Sigmoid colon (tissue), 7 donors: ENCODE data around the gene PRRG4. TPM values are rescaled to one million over a fixed set of nuclear protein-coding genes. Genes with fewer than 3 reads are reported as not detected.
A peak's percentile ranks its signal among the peaks of the same experiment; 100 is the strongest.
"Not testable (repeated sequence)": the region's sequence is repeated elsewhere in the genome, so short reads cannot be mapped to it uniquely, and the experiment has no call there.

ENCODE experiments used
- DNase-seq: peaks from one replicate; pipeline ENCODE4 v3.0.0-alpha.2; 2019
- H3K27ac ChIP-seq, 4 donors: fragments of 200-600 bp; sonication (generic); one replicate each; pipeline ENCODE4 v1.5.1; 2016 to 2019; ENCODE audit warnings: mild to moderate bottlenecking in 1 of 4
- H3K27me3 ChIP-seq, 3 donors: fragments of 200-600 bp; sonication (generic); one replicate each; pipeline ENCODE4 v1.5.1; 2019; ENCODE audit warnings: mild to moderate bottlenecking in 1 of 3
- H3K36me3 ChIP-seq, 4 donors: fragments of 200-600 bp; sonication (generic); one replicate each; pipeline ENCODE4 v1.5.1; 2016 to 2019
- H3K4me1 ChIP-seq, 4 donors: fragments of 200-600 bp; sonication (generic); one replicate each; pipeline ENCODE4 v1.5.1; 2017 to 2019
- H3K4me3 ChIP-seq, 4 donors: fragments of 200-600 bp; sonication (generic); one replicate each; pipeline ENCODE4 v1.5.1; 2017 to 2019; ENCODE audit warnings: mild to moderate bottlenecking in 2 of 4, moderate library complexity in 1 of 4
- H3K9me3 ChIP-seq, 4 donors: fragments of 200-600 bp in 3 of 4; sonication (generic) in 3 of 4; one replicate each; pipeline versions ENCODE4 v1.5.1 to v1.6.1; 2013 to 2019
- EP300 ChIP-seq, 4 donors: sonication (generic); formaldehyde crosslinking; IDR thresholded peaks; one replicate each; pipeline ENCODE4 v1.6.1; 2017; ENCODE audit warnings: antibody characterized with exemption in 4 of 4
- POLR2A ChIP-seq, 2 donors: fragments of 450-650 bp; IDR thresholded peaks; one replicate each; pipeline ENCODE4 v1.6.1; 2016; ENCODE audit warnings: antibody characterized with exemption in 2 of 2, mild to moderate bottlenecking in 2 of 2, moderate library complexity in 2 of 2
- POLR2AphosphoS5 ChIP-seq, 4 donors: sonication (generic); formaldehyde crosslinking; IDR thresholded peaks; one replicate each; pipeline ENCODE4 v1.6.1; 2017; ENCODE audit warnings: antibody characterized with exemption in 4 of 4
- WGBS, 2 donors: extraction: QIAGEN DNeasy Blood & Tissue Kit; methylation state at CpG; one replicate each; pipeline ENCODE4 v1.1.7; 2013; 5-methylcytosine and 5-hydroxymethylcytosine counted together
- intact Hi-C: fragments of 100-400 bp; cut with DNase I; formaldehyde crosslinking; loops from one replicate; pipeline ENCODE4 v1.15.1; 2023
- polyA plus RNA-seq, 3 donors: library from polyadenylated mRNA; stranded (reverse); fragments of 200-250 nt; gene quantifications; one replicate each; pipeline ENCODE4 v1.2.3, GENCODE V29; 2013
- total RNA-seq, 4 donors: library from RNA; depleted of rRNA; stranded (reverse); fragments of >200 nt; gene quantifications; one replicate each; pipeline ENCODE4 v1.1.0, GENCODE V29; 2016
- TF ChIP-seq, protein P1 (sequence below), 4 experiments: fragments of 450-650 bp in 3 of 4; fragments of 200-600 bp in 1 of 4; IDR thresholded peaks; one replicate each; pipeline ENCODE4 v1.5.1; 2016 to 2019; ENCODE audit warnings: antibody characterized with exemption in 4 of 4, mild to moderate bottlenecking in 3 of 4, moderate library complexity in 2 of 4
- donor health status: healthy with polysubstance abuse.
- donor health status: Bipolar disorder and iron deficiency.
- donor health status: healthy.

Gene PRRG4
- total RNA-seq (1 to 10 TPM; 1.6 to 2.1 (median 1.7) TPM), polyA plus RNA-seq (1 to 10 TPM; 4.8 to 6.2 (median 5.3) TPM)

DNA sequence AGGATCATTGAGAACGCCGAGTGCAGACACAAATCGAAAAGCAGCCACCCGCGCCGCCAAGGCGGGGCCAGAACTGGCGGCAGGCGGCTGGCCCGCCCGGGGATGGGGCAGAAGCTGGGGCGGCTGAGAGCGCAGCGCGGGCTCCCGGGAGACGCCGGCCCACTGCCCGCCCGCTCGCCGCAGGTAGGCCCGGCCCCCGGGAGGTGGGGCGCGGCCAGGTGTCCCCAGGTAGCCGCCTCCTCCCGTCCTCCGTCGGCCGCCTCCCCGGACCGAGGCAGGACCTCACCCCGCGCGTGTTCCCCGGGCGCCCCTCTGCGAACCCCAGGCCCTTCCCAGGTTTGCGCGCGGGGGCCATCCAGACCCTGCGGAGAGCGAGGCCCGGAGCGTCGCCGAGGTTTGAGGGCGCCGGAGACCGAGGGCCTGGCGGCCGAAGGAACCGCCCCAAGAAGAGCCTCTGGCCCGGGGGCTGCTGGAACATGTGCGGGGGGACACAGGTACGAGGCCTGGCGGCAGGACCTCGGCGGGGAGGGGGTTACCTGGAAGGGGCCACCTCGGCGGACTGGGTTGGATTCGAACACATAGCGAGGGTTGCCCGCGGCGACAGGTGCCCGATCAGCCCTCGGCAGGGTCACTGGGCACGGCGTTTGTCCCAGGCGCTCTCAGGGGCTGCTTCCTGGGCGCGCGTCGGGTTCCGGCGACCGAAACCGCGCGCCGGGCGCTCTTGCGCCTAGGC lies at the start of gene PRRG4:
Gene PRRG4 (plus strand): TSS at position 248 of the 733 bp plus-strand sequence. CDS start 603 bp downstream, outside the sequence.
- Histone ChIP-seq H3K27me3 (peaks cover 0 to 21% (median 13%) of the 10 kb centered on the region in 3 donors), H3K27ac (peak within 1 kb of the TSS in 3 of 4 donors; percentile 31 to 63 (median 44)), H3K9me3 (no peaks in the 10 kb centered on the region), H3K4me3 (peak within 1 kb of the TSS; percentile 27 to 60 (median 58)), H3K36me3 (no peaks in the 10 kb centered on the region), H3K4me1 (peaks cover 0 to 14% (median 11%) of the 10 kb centered on the region in 4 donors)
- intact Hi-C loops, result no loop called here
- WGBS, 2 donors, result 1 to 2% methylated on average over 85 of the region's 85 CpGs
- TF ChIP-seq, protein P1, sequence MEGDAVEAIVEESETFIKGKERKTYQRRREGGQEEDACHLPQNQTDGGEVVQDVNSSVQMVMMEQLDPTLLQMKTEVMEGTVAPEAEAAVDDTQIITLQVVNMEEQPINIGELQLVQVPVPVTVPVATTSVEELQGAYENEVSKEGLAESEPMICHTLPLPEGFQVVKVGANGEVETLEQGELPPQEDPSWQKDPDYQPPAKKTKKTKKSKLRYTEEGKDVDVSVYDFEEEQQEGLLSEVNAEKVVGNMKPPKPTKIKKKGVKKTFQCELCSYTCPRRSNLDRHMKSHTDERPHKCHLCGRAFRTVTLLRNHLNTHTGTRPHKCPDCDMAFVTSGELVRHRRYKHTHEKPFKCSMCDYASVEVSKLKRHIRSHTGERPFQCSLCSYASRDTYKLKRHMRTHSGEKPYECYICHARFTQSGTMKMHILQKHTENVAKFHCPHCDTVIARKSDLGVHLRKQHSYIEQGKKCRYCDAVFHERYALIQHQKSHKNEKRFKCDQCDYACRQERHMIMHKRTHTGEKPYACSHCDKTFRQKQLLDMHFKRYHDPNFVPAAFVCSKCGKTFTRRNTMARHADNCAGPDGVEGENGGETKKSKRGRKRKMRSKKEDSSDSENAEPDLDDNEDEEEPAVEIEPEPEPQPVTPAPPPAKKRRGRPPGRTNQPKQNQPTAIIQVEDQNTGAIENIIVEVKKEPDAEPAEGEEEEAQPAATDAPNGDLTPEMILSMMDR (IDR thresholded peaks at IDR 0.05), result no peak
- TF ChIP-seq EP300 (IDR thresholded peaks at IDR 0.05) (no peak), POLR2A (IDR thresholded peaks at IDR 0.05) (no peak), POLR2AphosphoS5 (IDR thresholded peaks at IDR 0.05) (no peak)
- peak; percentile 67 for DNase-seq

GRCh38 chr11:32780839-32781238 lies 48.9 kb upstream of the PRRG4 start:
- 87 to 92% methylated on average over 2 of the region's 2 CpGs for WGBS, 2 donors
- H3K36me3 ChIP-seq, H3K4me3 ChIP-seq, H3K27ac ChIP-seq, H3K9me3 ChIP-seq, H3K4me1 ChIP-seq, intact Hi-C loops, H3K27me3 ChIP-seq, DNase-seq: not testable (repeated sequence)

GRCh38 chr11:32781721-32782120 lies 48.0 kb upstream of the PRRG4 start:
- Histone ChIP-seq H3K27me3 (no peaks in the 10 kb centered on the region), H3K36me3 (no peaks in the 10 kb centered on the region), H3K4me1 (no peaks in the 10 kb centered on the region), H3K9me3 (no peaks in the 10 kb centered on the region), H3K4me3 (no peak overlapping the region), H3K27ac (no peak overlapping the region)
- intact Hi-C loops, result no loop called here
- no peak for DNase-seq
- WGBS, 2 donors, result 71 to 79% methylated on average over 5 of the region's 5 CpGs
- TF ChIP-seq POLR2AphosphoS5 (IDR thresholded peaks at IDR 0.05) (no peak), EP300 (IDR thresholded peaks at IDR 0.05) (no peak), POLR2A (IDR thresholded peaks at IDR 0.05) (no peak)
- TF ChIP-seq, protein P1 (IDR thresholded peaks at IDR 0.05), result no peak

- no peak overlapping the region for H3K27ac ChIP-seq
- WGBS, 2 donors, result 91% methylated on average over 3 of the region's 3 CpGs
- intact Hi-C loops, result no loop called here
These were observed 44.5 kb upstream of the PRRG4 start for GRCh38 chr11:32785262-32785661.

GRCh38 chr11:32786811-32787210 lies 42.9 kb upstream of the PRRG4 start:
- DNase-seq, result no peak
- intact Hi-C loops, result no loop called here
- Histone ChIP-seq H3K4me3 (no peak overlapping the region), H3K27ac (no peak overlapping the region), H3K36me3 (no peaks in the 10 kb centered on the region), H3K9me3 (no peaks in the 10 kb centered on the region), H3K27me3 (no peaks in the 10 kb centered on the region), H3K4me1 (no peaks in the 10 kb centered on the region)
- TF ChIP-seq, protein P1 (IDR thresholded peaks at IDR 0.05), result no peak
- TF ChIP-seq POLR2AphosphoS5 (IDR thresholded peaks at IDR 0.05), result no peak
- no peak for TF ChIP-seq POLR2A (IDR thresholded peaks at IDR 0.05)
- TF ChIP-seq EP300 (IDR thresholded peaks at IDR 0.05), result no peak

More at GRCh38 chr11:32785262-32785661, 44.5 kb upstream of the PRRG4 start:
- H3K27me3 ChIP-seq, result no peaks in the 10 kb centered on the region
- H3K36me3 ChIP-seq, result no peaks in the 10 kb centered on the region
- no peak for DNase-seq
- H3K9me3 ChIP-seq, result no peaks in the 10 kb centered on the region
- no peaks in the 10 kb centered on the region for H3K4me1 ChIP-seq
- TF ChIP-seq, protein P1 (IDR thresholded peaks at IDR 0.05), result no peak
- no peak for TF ChIP-seq POLR2A (IDR thresholded peaks at IDR 0.05)
- no peak for TF ChIP-seq POLR2AphosphoS5 (IDR thresholded peaks at IDR 0.05)
- TF ChIP-seq EP300 (IDR thresholded peaks at IDR 0.05), result no peak
- no peak overlapping the region for H3K4me3 ChIP-seq
